B cell (primary cell): ENCODE results near the gene DDX24. TPM values are rescaled to one million over a fixed set of nuclear protein-coding genes. Genes with fewer than 3 reads are reported as not detected.
"Not testable (repeated sequence)": the region's sequence is repeated elsewhere in the genome, so short reads cannot be mapped to it uniquely, and the experiment has no call there.

Source experiments
- ATAC-seq: fragments of 200-7000 bp; cut with Tn5 transposase; one replicate; pipeline ENCODE4 v1.10.0; 2021; ENCODE audit warnings: low read depth, mild to moderate bottlenecking, moderate number of reproducible peaks, moderate library complexity
- CTCF ChIA-PET: fragments of 350-600 bp; sonication (Branson Sonifier 250); formaldehyde crosslinking; loops from one replicate; lab custom pipeline; 2021; ENCODE audit warnings: antibody characterized with exemption, inconsistent platforms; lab: Charles Lee
- POLR2A ChIA-PET: fragments of 350-600 bp; sonication (Branson Sonifier 250); formaldehyde crosslinking; loops from one replicate; lab custom pipeline; 2021; ENCODE audit warnings: antibody characterized with exemption; lab: Charles Lee
- DNase-seq: peaks from one replicate; pipeline ENCODE4 v3.0.0; 2013
- H2AFZ ChIP-seq: 2 replicates; pipeline ENCODE4 v1.6.1; 2012; ENCODE audit warnings: mild to moderate bottlenecking, low read depth, low read length; ENCODE audit not compliant: insufficient read depth, poor library complexity, severe bottlenecking
- H3K27ac ChIP-seq, 2 donors: 1 replicate in 1 of 2; 2 replicates in 1 of 2; pipeline ENCODE4 v1.5.1; 2012 to 2013; ENCODE audit warnings: low read length in 2 of 2, mild to moderate bottlenecking in 2 of 2, moderate library complexity in 1 of 2
- H3K27me3 ChIP-seq, 4 experiments: fragments of 200-600 bp in 1 of 4; sonication (generic) in 1 of 4; replicated peaks in 1 of 4; 1 replicate in 2 of 4; 2 replicates in 2 of 4; pipeline versions ENCODE4 v1.6.1 to v1.7.0; 2013 to 2016; ENCODE audit warnings: low read length in 3 of 4, mild to moderate bottlenecking in 2 of 4, mixed read lengths in 1 of 4, moderate library complexity in 1 of 4; ENCODE audit not compliant: insufficient read depth in 4 of 4, control insufficient read depth in 3 of 4; ENCODE audit errors: control extremely low read depth in 1 of 4
- H3K36me3 ChIP-seq, 2 experiments: replicated peaks in 1 of 2; 1 replicate in 1 of 2; 2 replicates in 1 of 2; pipeline versions ENCODE4 v1.6.1 to v1.7.1; 2013; ENCODE audit warnings: low read length in 1 of 2; ENCODE audit not compliant: insufficient read depth in 2 of 2, control insufficient read depth in 1 of 2; ENCODE audit errors: control extremely low read depth in 1 of 2, extremely low read depth in 1 of 2
- H3K4me1 ChIP-seq, 2 donors: fragments of 200-600 bp in 1 of 2; sonication (generic) in 1 of 2; 1 replicate in 1 of 2; 2 replicates in 1 of 2; pipeline versions ENCODE4 v1.5.1 to v1.6.1; 2013 to 2017; ENCODE audit warnings: low read length in 2 of 2; ENCODE audit not compliant: control insufficient read depth in 2 of 2, insufficient read depth in 2 of 2
- H3K4me2 ChIP-seq: replicated peaks from 2 replicates; pipeline ENCODE3; 2012; ENCODE audit warnings: mild to moderate bottlenecking, low read depth, low read length; ENCODE audit not compliant: poor library complexity, severe bottlenecking
- H3K4me3 ChIP-seq, 5 experiments: fragments of 200-600 bp in 1 of 5; sonication (generic) in 1 of 5; 1 replicate in 3 of 5; 2 replicates in 2 of 5; pipeline versions ENCODE4 v1.5.1 to v1.7.0; 2011 to 2016; ENCODE audit warnings: low read length in 4 of 5, mild to moderate bottlenecking in 4 of 5, low read depth in 2 of 5, control low read depth in 1 of 5, moderate library complexity in 1 of 5; ENCODE audit not compliant: insufficient read depth in 1 of 5; ENCODE audit errors: control extremely low read depth in 1 of 5, extremely low read depth in 1 of 5
- H3K79me2 ChIP-seq: fragments of 200-600 bp; sonication (generic); one replicate; pipeline ENCODE4 v1.6.0; 2016; ENCODE audit warnings: low read length; ENCODE audit not compliant: control insufficient read depth, insufficient read depth
- H3K9ac ChIP-seq: fragments of 200-600 bp; sonication (generic); 2 replicates; pipeline ENCODE4 v1.6.1; 2017; ENCODE audit warnings: mild to moderate bottlenecking, low read length, moderate library complexity
- H3K9me3 ChIP-seq, 3 donors: one replicate each; pipeline versions ENCODE4 v1.6.1 to v1.7.1; 2013; ENCODE audit warnings: low read length in 2 of 3; ENCODE audit not compliant: control insufficient read depth in 2 of 3, insufficient read depth in 1 of 3; ENCODE audit errors: control extremely low read depth in 1 of 3
- H4K20me1 ChIP-seq: 2 replicates; pipeline ENCODE4 v1.6.0; 2012; ENCODE audit warnings: mild to moderate bottlenecking, low read length; ENCODE audit not compliant: insufficient read depth, control insufficient read depth, poor library complexity, severe bottlenecking
- H3K27ac Mint-ChIP-seq: one replicate; pipeline ENCODE4 v1.8.0; 2021; ENCODE audit warnings: mixed read lengths
- H3K27me3 Mint-ChIP-seq: one replicate; pipeline ENCODE4 v1.8.0; 2021; ENCODE audit warnings: mixed read lengths
- H3K4me1 Mint-ChIP-seq: one replicate; pipeline ENCODE4 v1.8.0; 2021; ENCODE audit warnings: mixed read lengths
- H3K4me3 Mint-ChIP-seq: one replicate; pipeline ENCODE4 v1.8.0; 2021; ENCODE audit warnings: mixed read lengths
- H3K9me3 Mint-ChIP-seq: one replicate; pipeline ENCODE4 v1.8.0; 2022; ENCODE audit warnings: mixed read lengths; ENCODE audit not compliant: insufficient read depth
- EZH2 ChIP-seq: IDR thresholded peaks from 2 replicates; pipeline ENCODE4 v1.6.1; 2012; ENCODE audit warnings: borderline replicate concordance, low read depth, mild to moderate bottlenecking, moderate library complexity, low read length; ENCODE audit not compliant: insufficient read depth, poor library complexity, severe bottlenecking
- WGBS: methylation state at CpG from one replicate; pipeline ENCODE4 v1.1.5; 2013; ENCODE audit warnings: missing lambda C conversion rate; ENCODE audit not compliant: insufficient coverage; 5-methylcytosine and 5-hydroxymethylcytosine counted together
- intact Hi-C: fragments of 100-400 bp; cut with micrococcal nuclease; formaldehyde crosslinking; loops from one replicate; pipeline ENCODE4 v1.10.0; 2022
- polyA plus RNA-seq: library from polyadenylated mRNA; depleted of rRNA; stranded (reverse); fragments of >200 nt; gene quantifications from 2 replicates; pipeline ENCODE4 v1.2.3, GENCODE V29; 2012
- total RNA-seq, 2 donors: library from RNA; stranded (reverse); fragments of 120-200 nt in 1 of 2; gene quantifications; 1 replicate in 1 of 2; 2 replicates in 1 of 2; pipeline versions ENCODE4 v1.2.3 to v1.2.4, GENCODE V29; 2013 to 2022
- TF ChIP-seq, protein P1 (sequence below): fragments of 200-600 bp; IDR thresholded peaks from one replicate; pipeline ENCODE4 v1.8.0; 2022; ENCODE audit warnings: antibody characterized with exemption, mild to moderate bottlenecking

DDX24 gene
- total and polyA plus RNA-seq, 2 donors (not counting 1 experiment from before 2014, with no cell fraction given) = 145 to 211 TPM

DNA sequence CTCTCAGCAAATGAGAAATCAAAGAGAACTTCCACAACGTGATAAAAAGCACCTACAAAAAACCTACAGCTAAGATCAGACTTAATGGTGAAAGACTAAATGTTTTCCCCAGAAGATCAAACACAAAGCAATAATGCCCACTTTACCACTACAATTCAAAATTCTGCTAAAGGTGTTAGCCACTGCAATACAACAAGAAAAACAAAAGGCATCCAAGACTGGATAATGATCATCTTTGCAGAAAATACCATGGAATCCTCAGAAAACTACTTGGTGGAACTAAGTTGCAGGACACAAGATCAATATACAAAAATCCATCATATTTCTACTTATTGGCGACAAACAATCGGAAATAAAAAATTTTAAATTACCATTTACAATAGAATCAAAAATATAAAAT is 6.5 kb downstream of the DDX24 start:
- Histone ChIP-seq H3K27me3 (no peaks in the 10 kb centered on the region), H3K4me3 (no peak overlapping the region), H3K36me3 (peaks cover 10 to 27% of the 10 kb centered on the region in 2 experiments), H3K9ac (no peak overlapping the region), H4K20me1 (peaks cover 87% of the 10 kb centered on the region), H2AFZ (no peak overlapping the region), H3K9me3 (peaks cover 9 to 19% (median 9%) of the 10 kb centered on the region in 3 donors), H3K4me2 (no peak overlapping the region), H3K27ac (no peak overlapping the region), H3K79me2 (peaks cover 100% of the 10 kb centered on the region), H3K4me1 (peaks cover 26 to 32% of the 10 kb centered on the region in 2 donors)
- intact Hi-C loops = no loop called here
- Mint-ChIP-seq H3K4me1 (peaks cover 53% of the 10 kb centered on the region), H3K27ac (no peak overlapping the region), H3K4me3 (no peak overlapping the region), H3K27me3 (no peaks in the 10 kb centered on the region), H3K9me3 (peaks cover 15% of the 10 kb centered on the region)
- DNase-seq = no peak
- TF ChIP-seq, protein P1, sequence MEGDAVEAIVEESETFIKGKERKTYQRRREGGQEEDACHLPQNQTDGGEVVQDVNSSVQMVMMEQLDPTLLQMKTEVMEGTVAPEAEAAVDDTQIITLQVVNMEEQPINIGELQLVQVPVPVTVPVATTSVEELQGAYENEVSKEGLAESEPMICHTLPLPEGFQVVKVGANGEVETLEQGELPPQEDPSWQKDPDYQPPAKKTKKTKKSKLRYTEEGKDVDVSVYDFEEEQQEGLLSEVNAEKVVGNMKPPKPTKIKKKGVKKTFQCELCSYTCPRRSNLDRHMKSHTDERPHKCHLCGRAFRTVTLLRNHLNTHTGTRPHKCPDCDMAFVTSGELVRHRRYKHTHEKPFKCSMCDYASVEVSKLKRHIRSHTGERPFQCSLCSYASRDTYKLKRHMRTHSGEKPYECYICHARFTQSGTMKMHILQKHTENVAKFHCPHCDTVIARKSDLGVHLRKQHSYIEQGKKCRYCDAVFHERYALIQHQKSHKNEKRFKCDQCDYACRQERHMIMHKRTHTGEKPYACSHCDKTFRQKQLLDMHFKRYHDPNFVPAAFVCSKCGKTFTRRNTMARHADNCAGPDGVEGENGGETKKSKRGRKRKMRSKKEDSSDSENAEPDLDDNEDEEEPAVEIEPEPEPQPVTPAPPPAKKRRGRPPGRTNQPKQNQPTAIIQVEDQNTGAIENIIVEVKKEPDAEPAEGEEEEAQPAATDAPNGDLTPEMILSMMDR = no peak
- TF ChIP-seq EZH2 = no peak
- CTCF ChIA-PET = interaction anchor here (1.1 kb wide), 1 partner anchor 27 kb away, joined by 3 read pairs; no protein-coding TSS in a partner anchor
- no CpG with 5 or more reads among the region's 3 CpGs for WGBS
- POLR2A ChIA-PET = no interaction called here
- ATAC-seq = no peak

DNA sequence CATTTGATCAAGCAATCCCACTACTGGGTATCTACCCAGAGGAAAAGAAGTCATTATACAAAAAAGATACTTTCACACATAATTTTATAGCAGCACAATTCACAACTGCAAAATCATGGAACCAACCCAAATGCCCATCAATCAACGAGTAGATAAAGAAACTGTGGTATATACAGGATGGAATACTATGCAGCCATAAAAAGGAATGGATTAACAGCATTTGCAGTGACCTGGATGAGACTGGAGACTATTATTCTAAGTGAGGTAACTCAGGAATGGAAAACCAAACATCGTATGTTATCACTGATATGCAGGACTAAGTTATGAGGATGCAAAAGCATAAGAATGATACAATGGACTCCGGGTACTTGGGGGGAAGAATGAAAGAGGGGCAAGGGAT is 8.9 kb downstream of the DDX24 start:
- ATAC-seq, intact Hi-C loops, H2AFZ ChIP-seq, H3K4me2 ChIP-seq, H3K27me3 Mint-ChIP-seq, DNase-seq, H3K4me1 ChIP-seq, H3K36me3 ChIP-seq, H3K4me3 Mint-ChIP-seq, POLR2A ChIA-PET, CTCF ChIA-PET, H3K27ac ChIP-seq, H3K9ac ChIP-seq, H3K4me3 ChIP-seq, H3K27ac Mint-ChIP-seq, H3K27me3 ChIP-seq: not testable (repeated sequence)
- Histone ChIP-seq H3K9me3 (peaks cover 9 to 20% (median 11%) of the 10 kb centered on the region in 3 donors), H3K79me2 (peaks cover 100% of the 10 kb centered on the region), H4K20me1 (peaks cover 82% of the 10 kb centered on the region)
- no CpG with 5 or more reads among the region's 3 CpGs for WGBS
- Mint-ChIP-seq H3K9me3 (peaks cover 23% of the 10 kb centered on the region), H3K4me1 (peaks cover 52% of the 10 kb centered on the region)
